Stromal cell of bone marrow (primary cell): ENCODE data around the gene OR5AR1.
"Not testable (repeated sequence)": the region's sequence is repeated elsewhere in the genome, so short reads cannot be mapped to it uniquely, and the experiment has no call there.

ENCODE experiments used
- DNase-seq: peaks from one replicate; pipeline ENCODE4 v3.0.0-alpha.2; 2012; ENCODE audit warnings: low read depth

Gene OR5AR1

DNA sequence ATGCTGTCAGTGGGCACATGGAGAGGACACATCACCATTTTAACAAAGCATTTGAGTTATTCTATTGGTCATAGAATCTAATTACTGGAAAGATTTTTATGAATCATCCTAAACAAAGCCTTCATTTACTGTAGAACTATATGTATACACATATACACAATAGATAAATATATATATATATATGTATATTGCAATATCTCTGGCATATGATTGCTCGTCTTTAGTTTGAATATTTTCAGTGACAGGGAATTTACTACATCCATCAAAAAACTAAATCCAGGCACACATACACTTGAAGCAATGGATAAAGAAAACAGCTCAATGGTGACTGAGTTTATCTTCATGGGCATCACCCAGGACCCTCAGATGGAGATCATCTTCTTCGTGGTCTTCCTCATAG lies at the start of gene OR5AR1:
Gene OR5AR1, plus strand, starts transcription at position 301 of the 400 bp plus-strand sequence. Its CDS starts 0 bp downstream, at position 301.
- DNase-seq = no peak

DNA sequence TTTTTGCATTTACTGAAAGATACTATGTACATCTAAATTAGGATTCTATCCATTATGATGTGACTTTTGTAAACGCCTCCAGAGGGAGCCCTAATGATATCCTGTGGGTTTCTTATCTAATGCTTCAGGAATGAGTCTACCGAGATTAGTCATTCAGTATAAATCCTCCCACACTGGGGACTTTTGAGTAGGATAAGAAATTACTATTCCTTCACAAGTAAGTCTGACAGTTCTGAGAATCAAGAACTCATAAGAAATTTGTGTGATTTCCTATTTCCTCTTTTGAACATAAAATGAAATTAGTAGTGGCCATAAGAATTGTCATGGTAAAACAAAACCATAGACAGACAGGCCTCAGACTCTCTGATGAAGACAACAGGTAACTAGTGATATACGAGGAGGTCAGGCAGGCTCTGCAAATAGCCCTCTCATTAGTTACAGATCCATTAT lies 38.8 kb upstream of the OR5AR1 start:
- peak; percentile 36 for DNase-seq

DNA sequence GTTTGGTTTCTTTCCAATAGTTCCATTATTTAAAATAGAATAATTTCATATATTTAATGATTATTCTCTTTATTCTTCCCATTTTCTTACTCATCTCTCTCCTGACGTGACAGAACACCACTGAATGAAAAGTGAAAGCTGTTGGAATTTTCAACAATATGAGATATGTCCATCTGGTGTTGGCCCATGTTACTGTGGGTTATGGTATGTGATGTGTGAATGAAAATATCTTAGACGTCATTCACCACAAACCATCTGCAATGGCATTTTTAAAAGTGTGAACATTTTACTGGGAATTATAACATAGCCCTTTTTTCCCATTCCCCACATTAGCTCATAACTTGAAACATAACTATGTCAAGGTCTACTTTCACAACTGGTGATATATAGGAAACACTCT lies 37.5 kb upstream of the OR5AR1 start:
- no peak for DNase-seq

DNA sequence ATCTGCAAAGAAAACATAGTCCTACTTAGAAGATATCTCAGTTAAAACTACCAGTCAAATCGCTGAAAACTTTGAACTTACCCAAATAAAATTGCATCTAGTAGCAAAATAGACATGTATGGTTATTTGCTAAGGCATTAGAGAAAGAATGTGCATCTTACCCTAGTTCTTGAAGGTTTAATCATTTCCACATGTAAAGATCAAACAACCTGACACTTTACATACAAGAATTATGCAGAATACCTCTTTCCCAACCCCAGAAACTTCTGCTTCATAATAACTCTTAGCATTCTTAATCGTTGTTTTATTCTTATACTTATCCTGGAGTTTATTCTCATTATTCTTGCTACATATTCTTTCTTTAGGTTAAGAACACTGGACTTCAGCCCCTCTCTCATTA lies 31.2 kb upstream of the OR5AR1 start:
- no peak for DNase-seq

DNA sequence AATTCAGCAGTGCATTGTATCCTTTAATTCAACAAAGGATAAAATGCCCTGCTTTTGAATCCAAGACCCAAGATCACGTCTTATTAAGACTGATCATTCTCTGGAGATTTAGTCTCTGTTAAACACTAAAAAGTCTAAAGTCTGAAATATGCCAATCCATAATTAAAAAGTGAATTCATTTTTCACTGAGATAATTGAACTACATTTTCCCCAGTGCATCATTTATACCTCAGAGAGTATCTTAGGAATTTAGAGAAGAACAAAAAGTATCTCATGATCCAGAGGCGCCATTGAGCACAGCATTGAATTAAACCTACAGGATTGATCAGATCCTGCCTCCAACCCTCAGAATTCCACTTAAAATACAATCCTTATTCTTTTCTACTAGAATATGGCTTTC lies 26.6 kb upstream of the OR5AR1 start:
- no peak for DNase-seq

DNA sequence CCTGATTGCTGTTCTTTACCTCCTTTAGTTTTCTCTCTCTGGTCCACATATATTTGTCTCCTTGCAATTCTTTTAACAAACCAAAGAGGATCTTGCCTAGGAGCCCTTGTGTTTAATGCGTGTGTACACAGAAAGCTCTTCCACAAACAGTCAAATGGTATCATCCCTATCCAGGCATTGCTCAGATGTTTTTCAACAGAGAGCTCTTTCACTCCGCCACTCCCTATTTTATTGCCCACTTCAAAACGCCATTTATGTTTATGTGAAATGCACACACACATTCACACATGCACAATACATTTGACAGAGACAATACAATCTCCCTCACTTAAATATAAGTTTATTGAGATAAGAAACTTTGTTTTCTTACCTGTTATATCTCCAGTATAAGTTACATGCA lies 26.0 kb upstream of the OR5AR1 start:
- no peak for DNase-seq

DNA sequence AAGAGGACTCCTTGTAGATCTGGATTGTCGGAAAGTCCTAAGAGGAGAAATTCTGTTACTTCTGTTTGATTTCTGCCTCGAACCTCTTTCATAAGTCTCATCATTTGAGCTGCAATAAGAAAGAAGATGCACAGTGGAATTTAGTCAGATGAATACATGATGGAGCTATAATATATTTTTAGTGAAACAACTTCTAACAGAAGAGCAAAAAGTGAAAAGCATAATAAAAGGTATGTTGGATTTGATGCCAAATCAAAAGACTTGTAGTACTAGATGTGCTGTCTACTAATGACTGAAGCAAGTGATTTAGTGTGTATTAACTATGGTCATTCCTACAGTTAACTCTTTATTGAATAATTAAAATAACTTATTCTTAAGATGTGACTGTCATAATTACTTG lies 21.1 kb upstream of the OR5AR1 start, which contains the start of gene OR5AP2:
Gene OR5AP2, minus strand, starts transcription at position 101 of the 400 bp plus-strand sequence. Its CDS starts 0 bp downstream, at position 101.
- DNase-seq = no peak

DNA sequence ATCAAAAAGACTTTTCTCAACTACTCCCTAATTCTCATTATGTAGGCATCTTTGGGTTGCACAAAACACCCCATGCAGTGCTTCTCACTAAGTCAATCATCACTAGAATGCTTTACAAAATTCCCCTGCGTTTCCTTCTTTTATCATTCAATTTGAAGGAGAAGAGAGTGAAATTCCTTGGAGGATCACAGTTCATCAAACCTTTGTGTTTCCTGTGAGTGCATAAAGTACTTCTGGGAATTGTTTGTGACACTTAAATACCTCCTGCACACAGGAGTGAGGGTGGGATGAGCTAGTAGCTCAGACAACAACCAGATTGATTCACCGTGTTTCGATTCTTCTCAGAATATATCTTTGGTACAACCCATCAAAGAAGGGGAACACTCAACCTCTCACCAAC lies 3.7 kb upstream of the OR5AR1 start:
- no peak for DNase-seq

DNA sequence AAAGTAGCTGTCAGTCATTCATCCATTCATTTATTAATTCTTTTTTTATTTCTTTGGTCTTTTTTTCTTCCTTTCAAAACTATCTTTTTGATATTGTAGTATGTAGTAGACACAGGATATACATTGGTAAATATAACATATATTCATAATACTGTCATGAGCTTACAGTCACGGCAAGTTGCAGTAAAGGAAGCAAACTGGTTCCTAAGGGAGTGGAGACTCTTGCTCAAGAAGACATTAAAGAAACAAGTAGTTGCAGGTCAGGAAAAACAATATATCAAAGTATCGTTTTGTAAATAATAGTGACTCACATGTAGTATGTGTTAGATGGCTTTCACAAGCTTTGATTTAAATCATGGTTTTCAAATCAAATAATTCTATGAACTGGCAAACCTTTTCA lies 7.5 kb downstream of the OR5AR1 start:
- DNase-seq = no peak

DNA sequence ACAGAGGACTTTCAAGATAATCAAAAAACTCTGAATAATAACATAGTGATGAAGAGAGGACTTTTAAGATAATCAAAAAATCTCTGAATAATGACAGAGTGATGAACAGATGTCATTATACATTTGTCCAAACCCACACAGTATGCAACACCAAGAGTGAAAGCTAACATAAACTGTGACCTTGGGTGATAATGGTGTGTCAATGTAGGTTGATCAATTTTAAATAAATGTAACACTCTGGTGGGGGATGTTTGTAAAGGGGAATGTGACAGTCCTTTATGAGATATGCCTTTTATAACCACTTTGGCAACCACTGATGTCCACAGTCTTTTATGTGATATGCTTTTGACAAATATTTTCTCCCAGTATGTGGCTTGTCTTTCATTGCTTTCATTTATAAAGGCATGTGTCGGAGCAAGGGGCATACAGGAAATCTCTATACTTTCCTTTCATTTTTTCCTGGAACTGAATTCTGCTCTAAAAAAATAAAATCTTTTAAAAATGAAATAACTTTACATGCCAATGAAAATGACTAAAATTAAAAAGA lies 25.1 kb downstream of the OR5AR1 start:
- no peak for DNase-seq

DNA sequence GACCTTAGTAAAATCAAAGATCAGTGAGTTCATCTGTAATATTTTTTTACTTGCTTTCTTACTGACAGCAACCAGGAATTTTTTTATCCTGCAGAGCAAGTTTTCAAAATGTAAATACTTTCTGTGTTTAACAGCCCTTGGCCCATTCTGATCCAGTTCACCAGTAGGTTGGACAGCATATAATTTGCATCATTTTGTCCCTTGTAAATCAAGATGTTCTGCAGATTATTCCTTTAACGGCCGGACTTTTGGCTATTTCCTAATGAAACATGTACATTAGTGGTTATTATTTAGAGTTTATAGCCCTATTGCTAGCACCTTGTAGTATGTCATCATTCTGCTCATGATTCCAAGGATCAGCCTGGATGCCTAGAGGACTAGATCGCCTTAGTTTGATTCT lies 27.7 kb downstream of the OR5AR1 start:
- DNase-seq = not testable (repeated sequence)

DNA sequence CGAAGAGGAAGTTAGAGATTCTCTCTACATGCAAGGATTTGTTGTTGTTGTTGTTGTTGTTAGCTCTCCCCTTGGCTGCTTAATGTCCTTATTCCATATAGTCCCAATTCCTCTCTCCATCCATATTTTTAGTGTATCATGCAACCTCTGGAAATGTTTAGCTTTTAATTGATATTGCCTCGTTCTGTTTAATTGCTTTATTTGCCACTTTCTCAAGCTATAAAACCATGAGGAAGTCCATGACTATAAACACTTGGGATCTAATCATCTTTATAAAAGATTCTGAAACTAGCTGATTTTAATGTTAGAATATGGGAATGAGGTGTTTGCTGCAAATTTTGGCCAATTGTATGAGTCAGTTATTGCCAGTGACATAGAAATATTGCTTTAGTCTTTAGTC lies 29.9 kb downstream of the OR5AR1 start:
- no peak for DNase-seq

DNA sequence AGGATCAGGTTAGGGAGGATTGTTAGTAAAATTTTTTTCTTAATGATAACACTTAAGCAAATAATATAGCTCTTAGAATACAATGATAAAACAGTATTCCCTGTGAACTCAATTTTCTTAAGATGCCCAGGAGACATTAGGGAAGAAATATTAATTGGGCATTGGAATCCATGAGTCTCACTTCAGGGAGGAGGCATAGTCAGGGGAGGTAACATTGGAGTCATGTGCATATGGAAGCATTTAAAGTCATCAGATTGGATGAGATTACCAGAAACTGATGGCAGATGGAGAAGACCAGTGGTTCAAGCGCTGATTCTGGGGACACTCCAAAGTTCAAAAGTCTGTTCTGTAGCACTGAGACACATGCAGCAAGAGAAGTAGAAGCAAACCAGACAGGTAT lies 35.3 kb downstream of the OR5AR1 start, which contains the start of gene OR9G1:
Gene OR9G1, plus strand, starts transcription at position 301 of the 400 bp plus-strand sequence. CDS start 1,293 bp downstream, outside the sequence.
- DNase-seq = no peak

DNA sequence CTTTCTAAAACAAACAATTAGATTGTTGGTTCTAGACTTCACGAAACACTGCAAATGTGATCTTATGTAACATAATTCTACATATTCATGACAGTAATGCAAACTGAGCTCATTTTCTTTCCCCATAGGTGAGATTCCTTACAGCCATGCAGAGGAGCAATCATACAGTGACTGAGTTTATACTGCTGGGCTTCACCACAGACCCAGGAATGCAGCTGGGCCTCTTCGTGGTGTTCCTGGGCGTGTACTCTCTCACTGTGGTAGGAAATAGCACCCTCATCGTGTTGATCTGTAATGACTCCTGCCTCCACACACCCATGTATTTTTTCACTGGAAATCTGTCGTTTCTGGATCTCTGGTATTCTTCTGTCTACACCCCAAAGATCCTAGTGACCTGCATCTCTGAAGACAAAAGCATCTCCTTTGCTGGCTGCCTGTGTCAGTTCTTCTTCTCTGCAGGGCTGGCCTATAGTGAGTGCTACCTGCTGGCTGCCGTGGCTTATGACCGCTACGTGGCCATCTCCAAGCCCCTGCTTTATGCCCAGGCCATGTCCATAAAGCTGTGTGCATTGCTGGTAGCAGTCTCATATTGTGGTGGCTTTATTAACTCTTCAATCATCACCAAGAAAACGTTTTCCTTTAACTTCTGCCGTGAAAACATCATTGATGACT lies 36.9 kb downstream of the OR5AR1 start:
- no peak for DNase-seq

DNA sequence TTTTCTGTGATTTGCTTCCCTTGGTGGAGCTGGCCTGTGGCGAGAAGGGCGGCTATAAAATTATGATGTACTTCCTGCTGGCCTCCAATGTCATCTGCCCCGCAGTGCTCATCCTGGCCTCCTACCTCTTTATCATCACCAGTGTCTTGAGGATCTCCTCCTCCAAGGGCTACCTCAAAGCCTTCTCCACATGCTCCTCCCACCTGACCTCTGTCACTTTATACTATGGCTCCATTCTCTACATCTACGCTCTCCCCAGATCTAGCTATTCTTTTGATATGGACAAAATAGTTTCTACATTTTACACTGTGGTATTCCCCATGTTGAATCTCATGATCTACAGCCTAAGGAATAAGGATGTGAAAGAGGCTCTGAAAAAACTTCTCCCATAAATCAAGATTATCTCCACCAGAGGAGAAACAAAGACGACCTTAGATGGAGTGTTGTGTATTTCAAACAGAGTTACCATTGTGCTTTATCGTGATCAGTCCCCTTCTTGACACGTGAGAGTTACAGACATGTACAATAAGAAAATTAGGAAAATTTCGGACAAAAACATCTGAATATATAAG lies 37.5 kb downstream of the OR5AR1 start:
- no peak for DNase-seq

DNA sequence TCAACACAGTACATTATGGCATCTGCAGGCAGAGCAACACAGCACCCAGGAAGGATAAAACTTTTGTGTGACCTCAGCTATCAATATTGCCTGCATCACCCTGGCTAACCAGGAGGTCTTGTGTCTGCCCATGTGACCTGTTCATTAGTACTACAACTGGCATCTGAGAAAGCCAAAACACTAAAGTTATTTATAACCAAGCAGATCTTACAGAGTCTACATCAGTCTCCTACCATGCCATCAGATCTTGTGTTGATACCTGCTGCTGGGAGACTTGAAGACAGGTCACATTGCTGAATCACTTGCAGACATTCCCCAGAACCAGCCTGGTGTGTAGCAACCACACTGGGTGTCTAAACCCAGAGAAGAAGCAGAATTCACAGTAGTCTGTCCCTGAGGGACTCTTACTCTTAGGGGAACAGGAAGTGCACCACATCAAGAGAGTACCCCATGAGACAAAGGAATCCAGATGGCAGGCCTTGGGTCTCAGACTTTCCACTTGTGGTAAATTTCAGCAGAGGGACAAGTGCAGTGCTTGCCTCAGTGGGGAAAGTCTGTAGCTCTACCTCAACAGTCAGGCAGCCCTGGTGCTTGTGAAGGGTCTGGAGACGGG lies 42.4 kb downstream of the OR5AR1 start:
- no peak for DNase-seq

DNA sequence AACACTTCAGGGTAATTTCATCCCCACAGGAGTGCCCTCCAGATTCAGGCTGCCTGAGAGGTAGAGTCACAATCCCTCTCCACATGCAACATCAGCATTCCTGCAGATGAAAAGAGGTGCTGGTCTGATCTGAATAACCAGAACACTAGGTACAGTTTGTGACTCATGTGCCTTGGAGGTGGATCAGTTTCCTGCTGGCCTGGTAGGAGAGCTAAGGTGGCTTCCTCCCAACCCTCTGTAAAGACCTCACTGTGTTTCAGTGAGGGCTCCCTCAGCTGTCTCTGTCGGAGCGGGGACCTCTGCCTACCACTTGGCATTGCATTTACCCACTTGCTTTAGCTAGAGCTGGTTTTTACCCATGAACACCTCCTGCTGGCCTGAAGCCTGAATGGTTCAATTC lies 43.0 kb downstream of the OR5AR1 start:
- no peak for DNase-seq

DNA sequence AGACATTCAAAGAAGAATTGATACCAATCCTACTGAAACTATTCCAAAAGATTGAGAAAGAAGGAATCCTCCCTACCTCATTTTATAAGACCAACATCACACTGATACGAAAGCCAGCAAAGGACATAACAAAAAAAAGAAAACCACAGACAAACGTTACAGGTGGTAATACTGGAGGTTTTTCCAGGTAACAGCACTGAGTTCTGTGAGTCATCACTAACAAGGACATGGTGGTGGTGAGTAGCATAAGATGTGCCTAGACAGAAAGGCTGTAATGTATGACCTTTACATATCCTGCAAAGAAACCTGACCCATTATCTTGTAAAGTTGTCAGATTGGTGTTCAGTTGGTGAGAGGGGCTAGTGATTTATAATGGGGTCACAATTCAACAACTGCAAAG lies 50.7 kb downstream of the OR5AR1 start:
- no peak for DNase-seq
